Measurements from ENCODE around the gene CDH19.
"Not testable (repeated sequence)": the region's sequence is repeated elsewhere in the genome, so short reads cannot be mapped to it uniquely, and the experiment has no call there.

Gene CDH19

GRCh38 chr18:66560094-66560493, 43.8 kb downstream of the CDH19 start:
- peak; percentile 3 for DNase-seq

DNA sequence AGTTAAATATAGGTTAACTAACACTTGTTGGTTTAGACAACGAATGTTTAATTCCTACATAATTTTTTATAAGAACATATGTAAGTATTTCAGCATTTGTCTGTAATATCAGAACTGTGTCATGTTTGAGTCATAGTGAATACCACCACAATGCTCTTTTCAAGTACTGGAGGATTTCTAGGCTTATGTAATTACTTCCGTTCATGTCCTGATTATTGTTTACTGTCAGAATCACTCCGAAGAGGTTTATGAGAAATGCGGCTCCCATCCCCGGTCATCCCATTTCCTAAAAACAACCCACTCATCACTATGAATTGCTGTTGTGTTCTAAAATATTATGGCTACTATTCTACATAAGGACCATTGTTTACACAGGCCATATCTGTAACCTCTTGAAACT, 45.1 kb downstream of the CDH19 start:
- no peak for DNase-seq

- DNase-seq: no peak
Observed at GRCh38 chr18:66557091-66557490, 46.8 kb downstream of the CDH19 start.

GRCh38 chr18:66555585-66555984, 48.3 kb downstream of the CDH19 start:
- DNase-seq: no peak

DNA sequence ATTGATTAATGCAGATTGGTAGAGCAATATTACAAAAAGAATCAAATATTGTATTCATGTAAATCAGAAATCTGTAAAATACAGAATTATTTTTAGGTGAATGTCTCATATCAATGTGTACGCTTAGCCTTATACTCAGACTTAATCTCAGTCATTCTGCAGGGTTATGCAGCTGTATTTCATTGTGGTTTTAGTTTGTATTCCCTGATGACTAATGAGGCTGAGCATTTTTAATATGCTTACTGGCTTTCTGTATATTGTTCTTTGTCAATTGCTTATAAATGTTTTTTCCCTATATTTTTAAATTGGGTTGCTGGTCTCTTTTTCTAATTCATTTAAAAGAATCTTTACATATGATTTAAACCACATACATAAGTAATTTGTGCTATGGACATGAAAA, 50.1 kb downstream of the CDH19 start:
- DNase-seq: no peak

DNA sequence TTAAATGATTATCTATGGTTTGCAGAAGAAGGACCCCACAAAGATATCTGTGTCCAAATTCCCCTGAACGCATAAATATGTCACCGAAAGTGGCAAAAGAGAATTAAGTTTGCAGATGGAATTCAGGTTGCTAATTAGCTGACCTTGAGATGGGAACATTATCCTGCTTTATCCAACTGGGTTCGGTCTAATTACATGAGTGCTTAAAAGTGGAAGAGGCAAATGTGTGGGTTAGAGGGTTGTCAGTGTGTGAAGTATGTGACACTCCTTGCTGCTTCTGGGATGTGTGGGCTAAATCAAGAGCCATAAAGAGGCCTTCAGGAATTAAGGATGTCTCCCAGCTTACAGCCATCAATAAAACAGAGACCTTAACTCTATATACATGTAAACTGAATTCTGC, 53.5 kb downstream of the CDH19 start:
- DNase-seq: no peak

DNA sequence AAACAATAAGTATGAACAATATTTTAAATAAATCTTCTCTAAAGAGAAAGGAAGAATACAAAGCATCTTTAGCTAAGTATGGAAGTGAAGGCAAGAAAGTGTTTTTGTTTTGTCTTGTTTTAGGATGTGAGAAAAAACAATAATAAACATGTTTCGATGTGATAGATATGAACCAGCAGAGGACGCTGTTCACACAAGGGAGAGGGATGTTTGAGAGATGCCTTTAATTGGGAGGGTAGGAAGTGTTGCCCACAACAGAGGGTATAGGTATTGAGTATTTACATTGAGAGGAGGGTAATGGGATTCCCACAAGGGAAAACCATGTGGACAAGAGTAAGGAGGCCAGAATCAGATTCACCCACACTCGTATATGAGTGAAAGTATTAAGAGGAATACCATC, 55.1 kb downstream of the CDH19 start:
- peak; percentile 2 for DNase-seq

GRCh38 chr18:66534110-66534509, 69.8 kb downstream of the CDH19 start:
- no peak for DNase-seq

- DNase-seq: no peak
Observed at GRCh38 chr18:66533693-66534092, 70.2 kb downstream of the CDH19 start.

GRCh38 chr18:66523219-66523991, 80.5 kb downstream of the CDH19 start:
- DNase-seq: no peak

DNA sequence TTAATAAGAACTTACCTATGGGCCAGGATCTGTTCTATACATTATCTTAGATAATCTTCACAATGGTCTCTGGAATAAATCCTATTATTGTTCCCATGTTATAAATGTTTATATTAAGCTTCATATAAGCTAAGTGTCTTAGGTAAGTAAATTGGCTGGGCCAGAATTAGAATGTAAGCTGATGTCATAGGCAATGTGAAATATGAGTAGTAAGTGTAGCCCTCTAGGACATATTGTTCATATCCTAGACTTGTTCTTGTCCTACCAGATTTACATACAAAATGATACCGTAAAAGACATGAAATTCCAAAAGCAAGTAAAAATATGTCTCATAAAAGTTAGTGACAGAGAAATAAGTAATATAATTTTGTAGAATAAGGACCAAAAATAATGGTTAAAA, 89.9 kb downstream of the CDH19 start:
- no peak for DNase-seq

GRCh38 chr18:66511792-66512191, 92.1 kb downstream of the CDH19 start:
- no peak for DNase-seq

DNA sequence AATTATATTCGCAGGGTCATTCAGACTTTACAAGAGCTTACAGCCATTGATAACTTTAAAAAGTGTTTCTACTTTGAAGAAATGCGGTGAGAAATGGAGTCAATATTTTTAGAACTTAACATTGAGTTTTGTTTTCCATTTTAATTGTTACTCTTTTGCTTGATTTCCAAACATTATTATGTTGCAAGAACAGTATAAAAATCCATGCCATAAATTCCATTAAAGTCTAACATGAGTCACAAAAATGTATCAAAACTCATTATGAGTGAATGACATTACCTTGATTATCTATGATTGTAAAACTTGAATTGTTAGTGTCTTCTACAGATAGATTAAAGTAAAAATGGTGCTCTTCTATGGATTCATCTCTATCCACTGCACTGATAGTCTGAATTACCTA, 92.6 kb downstream of the CDH19 start:
- no peak for DNase-seq

GRCh38 chr18:66510357-66511045, 93.4 kb downstream of the CDH19 start:
- no peak for DNase-seq

GRCh38 chr18:66508937-66509336, 95.0 kb downstream of the CDH19 start:
- DNase-seq: no peak

DNA sequence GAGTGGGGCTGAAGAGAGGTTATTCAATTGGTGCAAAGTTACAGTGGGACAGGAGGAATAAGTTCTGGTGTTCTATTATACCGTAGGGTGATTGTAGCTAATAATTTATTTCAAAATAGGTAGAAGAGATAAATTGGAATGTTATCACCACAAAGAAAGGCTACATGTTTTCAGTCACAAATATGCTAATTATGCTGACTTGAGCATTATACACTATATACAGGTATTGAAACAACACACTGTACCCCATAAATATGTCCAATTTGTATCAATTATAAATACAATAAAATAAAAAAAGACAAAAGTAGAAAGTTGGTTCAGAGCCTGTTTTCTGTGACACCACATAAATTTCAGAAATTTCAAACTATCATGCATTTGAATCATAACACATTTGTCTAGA, 97.7 kb downstream of the CDH19 start:
- no peak for DNase-seq

DNA sequence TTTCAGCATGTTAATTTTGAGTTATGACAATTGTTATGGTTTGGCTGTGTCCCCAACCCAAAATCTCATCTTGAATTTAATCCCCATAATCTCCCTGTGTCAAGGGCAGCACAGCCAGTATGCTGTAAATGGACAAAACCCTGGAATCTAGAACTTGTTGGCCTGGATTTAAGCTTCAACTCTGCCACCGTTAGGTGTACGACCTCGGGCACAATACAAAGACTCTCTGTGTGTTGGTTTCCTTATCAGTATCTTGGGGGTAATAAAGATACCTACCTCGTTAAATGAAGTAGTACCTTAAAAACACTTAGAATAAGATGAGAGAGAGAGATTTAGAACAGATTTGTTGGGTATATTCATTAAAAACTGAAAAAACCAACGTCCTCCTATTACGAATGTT, 106.5 kb downstream of the CDH19 start:
- no peak for DNase-seq

DNA sequence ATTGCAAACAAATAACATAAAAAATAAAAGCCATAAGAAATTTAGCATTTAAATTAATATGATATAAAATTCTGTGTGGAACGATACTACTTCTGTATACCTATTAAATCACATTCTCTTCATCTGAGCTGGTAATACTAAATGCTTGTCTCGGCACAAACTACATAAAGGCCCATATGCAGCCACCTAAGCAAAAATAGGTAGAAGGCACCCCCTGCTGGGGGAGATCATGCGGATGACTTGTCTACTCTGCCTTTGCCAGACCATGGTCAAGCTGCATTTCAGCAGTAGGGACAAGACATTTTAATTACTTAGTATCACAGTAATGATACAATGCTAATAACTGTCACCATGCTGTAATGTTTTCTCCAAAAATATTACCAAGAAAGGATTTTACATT, 108.0 kb downstream of the CDH19 start:
- peak; percentile 61 for DNase-seq

- DNase-seq: no peak
Observed at GRCh38 chr18:66473882-66474281, 130.0 kb downstream of the CDH19 start.

DNA sequence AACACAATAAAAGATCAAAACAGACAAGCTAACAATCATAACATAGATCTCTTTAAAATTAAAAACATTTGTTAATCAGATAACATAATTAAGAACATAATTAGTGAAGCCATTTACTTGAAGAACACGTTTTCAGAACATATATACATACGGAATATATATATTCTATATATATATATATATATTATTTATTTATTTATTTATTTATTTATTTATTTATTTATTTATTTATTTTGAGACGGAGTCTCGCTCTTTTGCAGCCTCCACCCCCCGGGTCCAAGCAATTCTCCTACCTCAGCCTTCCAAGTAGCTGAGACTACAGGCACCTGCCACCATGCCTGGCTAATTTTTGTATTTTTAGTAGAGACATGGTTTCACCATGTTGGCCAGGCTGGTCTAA, 137.7 kb downstream of the CDH19 start:
- not testable (repeated sequence) for DNase-seq

DNA sequence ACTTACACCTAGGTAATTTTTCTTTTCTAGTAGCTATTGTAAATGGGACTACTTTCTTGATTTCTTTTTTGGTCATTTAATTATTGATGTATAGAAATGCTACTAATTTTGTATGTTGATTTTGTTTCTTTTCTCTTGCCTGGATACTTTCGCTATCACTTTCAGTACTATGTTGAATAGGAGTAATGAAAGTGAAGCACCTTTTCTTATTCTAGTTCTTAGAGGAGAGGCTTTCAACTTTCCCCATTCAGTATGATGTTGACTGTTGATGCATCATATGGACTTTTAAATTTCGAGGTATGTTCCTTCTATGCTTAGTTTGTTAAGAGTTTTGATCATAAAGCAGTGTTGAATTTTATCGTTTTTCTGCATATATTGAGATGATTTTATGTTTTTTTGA, 142.5 kb downstream of the CDH19 start:
- no peak for DNase-seq

GRCh38 chr18:66457245-66457644, 146.6 kb downstream of the CDH19 start:
- no peak for DNase-seq
